SU-DHL-6 (cell line): ENCODE results near the gene SMPD3.

Experiments used
- H2AFZ ChIP-seq: fragments of 200-600 bp; sonication (generic); 2 replicates; pipeline ENCODE4 v1.6.1; 2014; ENCODE audit warnings: low read depth, mild to moderate bottlenecking, moderate library complexity, mixed read lengths, antibody characterized with exemption, low read length; ENCODE audit not compliant: severe bottlenecking
- H3F3A ChIP-seq: fragments of 200-600 bp; shearing (Covaris generic); 2 replicates; pipeline ENCODE4 v1.6.0; 2016; ENCODE audit warnings: antibody characterized with exemption, mild to moderate bottlenecking; ENCODE audit not compliant: insufficient read depth
- H3K27ac ChIP-seq: fragments of 200-600 bp; sonication (generic); 2 replicates; pipeline ENCODE4 v1.5.1; 2016; ENCODE audit warnings: low read depth, mild to moderate bottlenecking, low read length, moderate library complexity, mixed read lengths
- H3K27me3 ChIP-seq: fragments of 200-600 bp; sonication (generic), shearing (Covaris generic); 2 replicates; pipeline ENCODE4 v1.6.0; 2014; ENCODE audit warnings: mild to moderate bottlenecking, low read length
- H3K36me3 ChIP-seq: fragments of 200-600 bp; sonication (generic); 2 replicates; pipeline ENCODE4 v1.6.1; 2014; ENCODE audit warnings: mild to moderate bottlenecking, low read length, mixed read lengths
- H3K4me2 ChIP-seq: fragments of 300-600, 200-600 bp; shearing (Covaris generic), sonication (generic); 2 replicates; pipeline ENCODE4 v1.6.0; 2014; ENCODE audit warnings: low read length, low read depth, mild to moderate bottlenecking; ENCODE audit not compliant: poor library complexity, severe bottlenecking
- H3K4me3 ChIP-seq: fragments of 200-600 bp; sonication (generic); 2 replicates; pipeline ENCODE4 v1.5.1; 2014; ENCODE audit warnings: antibody characterized with exemption, low read length, mild to moderate bottlenecking, mixed read lengths; ENCODE audit not compliant: insufficient read depth, poor library complexity, severe bottlenecking
- H3K79me2 ChIP-seq: fragments of 200-600 bp; sonication (generic); 2 replicates; pipeline ENCODE4 v1.6.1; 2014; ENCODE audit warnings: mild to moderate bottlenecking, low read length, moderate library complexity; ENCODE audit not compliant: insufficient read depth
- H3K9ac ChIP-seq: fragments of 200-600 bp; sonication (generic); 2 replicates; pipeline ENCODE4 v1.7.0; 2014; ENCODE audit warnings: mild to moderate bottlenecking, low read length
- H3K9me2 ChIP-seq: fragments of 200-600 bp; sonication (generic); replicated peaks from 2 replicates; pipeline ENCODE4 v1.6.1; 2014; ENCODE audit warnings: low read length; ENCODE audit not compliant: insufficient read depth
- H3K9me3 ChIP-seq: fragments of 200-600 bp; sonication (generic); 2 replicates; pipeline ENCODE4 v1.6.1; 2014; ENCODE audit warnings: low read length, mixed read lengths; ENCODE audit not compliant: insufficient read depth
- H4K20me1 ChIP-seq: fragments of 200-600 bp; sonication (generic); 2 replicates; pipeline ENCODE4 v1.6.1; 2014; ENCODE audit warnings: low read depth, mild to moderate bottlenecking, antibody characterized with exemption, low read length, moderate library complexity, mixed read lengths
- EZH2phosphoT487 ChIP-seq: fragments of 200-600 bp; sonication (generic), shearing (Covaris generic); conservative IDR thresholded peaks from 2 replicates; pipeline ENCODE4 v1.6.1; 2018; ENCODE audit warnings: mild to moderate bottlenecking, antibody characterized with exemption, low read length, moderate library complexity, mixed read lengths
- TF ChIP-seq, protein P1 (sequence below): fragments of 200-600 bp; sonication (generic); IDR thresholded peaks from one replicate; pipeline ENCODE4 v1.5.1; 2017; ENCODE audit warnings: antibody characterized with exemption, mild to moderate bottlenecking, low read length, moderate library complexity; ENCODE audit not compliant: insufficient read depth, poor library complexity, severe bottlenecking

The SMPD3 gene

DNA sequence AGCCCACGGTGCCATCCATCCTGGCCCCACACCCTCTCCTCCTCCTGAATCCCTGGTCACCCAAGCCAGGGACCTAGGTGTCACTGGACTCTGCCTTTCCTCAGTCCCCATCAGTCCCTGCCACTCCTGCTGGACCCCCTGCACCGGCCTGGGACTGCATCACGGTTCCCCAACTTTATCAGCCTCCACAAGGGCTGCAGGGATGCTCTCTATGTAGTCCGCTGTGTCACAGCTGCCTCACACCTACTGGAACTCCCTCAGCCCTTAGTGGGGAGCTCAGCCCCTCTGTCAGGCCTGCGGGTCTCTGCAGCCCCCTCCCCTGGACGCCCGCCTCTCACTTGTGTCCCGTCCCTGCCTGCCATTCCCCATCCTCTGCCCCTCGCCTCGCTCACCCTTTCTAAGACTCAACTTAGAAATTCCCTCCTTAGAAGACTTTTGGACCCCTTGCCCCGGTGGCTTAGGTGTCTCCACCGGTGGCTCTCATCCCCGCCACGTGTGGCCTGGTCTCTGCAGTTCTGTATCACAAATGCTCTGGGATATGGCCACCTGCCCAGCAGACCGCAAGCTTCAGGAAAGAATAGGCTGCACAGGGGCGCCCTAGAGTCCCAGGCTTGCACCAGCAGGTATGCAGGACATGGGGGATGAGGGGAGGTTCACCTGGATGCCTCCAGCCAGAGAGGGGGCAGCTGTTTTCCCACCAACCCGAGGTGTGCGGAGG is 74.6 kb downstream of the SMPD3 start:
- H3K9me3 ChIP-seq: no peaks in the 10 kb centered on the region
- H3K9ac ChIP-seq: no peak overlapping the region
- H3K4me2 ChIP-seq: no peak overlapping the region
- H4K20me1 ChIP-seq: no peaks in the 10 kb centered on the region
- H3K36me3 ChIP-seq: no peaks in the 10 kb centered on the region
- H3F3A ChIP-seq: no peaks in the 10 kb centered on the region
- no peaks in the 10 kb centered on the region for H3K9me2 ChIP-seq
- no peak overlapping the region for H3K27ac ChIP-seq
- H3K79me2 ChIP-seq: no peaks in the 10 kb centered on the region
- TF ChIP-seq EZH2phosphoT487: no peak
- TF ChIP-seq, protein P1, sequence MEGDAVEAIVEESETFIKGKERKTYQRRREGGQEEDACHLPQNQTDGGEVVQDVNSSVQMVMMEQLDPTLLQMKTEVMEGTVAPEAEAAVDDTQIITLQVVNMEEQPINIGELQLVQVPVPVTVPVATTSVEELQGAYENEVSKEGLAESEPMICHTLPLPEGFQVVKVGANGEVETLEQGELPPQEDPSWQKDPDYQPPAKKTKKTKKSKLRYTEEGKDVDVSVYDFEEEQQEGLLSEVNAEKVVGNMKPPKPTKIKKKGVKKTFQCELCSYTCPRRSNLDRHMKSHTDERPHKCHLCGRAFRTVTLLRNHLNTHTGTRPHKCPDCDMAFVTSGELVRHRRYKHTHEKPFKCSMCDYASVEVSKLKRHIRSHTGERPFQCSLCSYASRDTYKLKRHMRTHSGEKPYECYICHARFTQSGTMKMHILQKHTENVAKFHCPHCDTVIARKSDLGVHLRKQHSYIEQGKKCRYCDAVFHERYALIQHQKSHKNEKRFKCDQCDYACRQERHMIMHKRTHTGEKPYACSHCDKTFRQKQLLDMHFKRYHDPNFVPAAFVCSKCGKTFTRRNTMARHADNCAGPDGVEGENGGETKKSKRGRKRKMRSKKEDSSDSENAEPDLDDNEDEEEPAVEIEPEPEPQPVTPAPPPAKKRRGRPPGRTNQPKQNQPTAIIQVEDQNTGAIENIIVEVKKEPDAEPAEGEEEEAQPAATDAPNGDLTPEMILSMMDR: no peak
- no peak overlapping the region for H2AFZ ChIP-seq
- H3K27me3 ChIP-seq: no peaks in the 10 kb centered on the region
- no peak overlapping the region for H3K4me3 ChIP-seq

DNA sequence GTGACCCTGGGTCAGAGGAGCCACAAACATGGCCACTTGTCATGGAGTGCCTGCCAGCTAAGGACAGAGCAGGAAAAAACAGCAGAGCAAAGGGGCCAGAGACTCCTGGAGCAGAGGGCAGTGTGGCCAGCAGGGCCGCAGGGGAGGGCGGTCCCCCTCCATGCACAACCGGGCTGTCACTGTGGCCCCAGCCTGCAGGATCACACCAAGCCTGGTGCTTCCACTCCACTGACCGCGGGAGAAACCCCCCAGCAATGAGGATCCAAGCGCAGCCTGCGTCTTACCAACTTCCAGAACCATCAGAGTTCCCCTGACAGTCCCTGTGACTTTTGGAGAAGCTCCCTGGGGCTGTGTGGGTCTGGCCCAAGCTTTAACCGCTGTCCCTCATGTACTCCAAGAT is 75.5 kb downstream of the SMPD3 start:
- no peak overlapping the region for H3K27ac ChIP-seq
- H3K9ac ChIP-seq: no peak overlapping the region
- no peaks in the 10 kb centered on the region for H3K9me2 ChIP-seq
- H2AFZ ChIP-seq: no peak overlapping the region
- no peak for TF ChIP-seq EZH2phosphoT487
- TF ChIP-seq, protein P1: no peak
- H3K36me3 ChIP-seq: no peaks in the 10 kb centered on the region
- H3K4me2 ChIP-seq: no peak overlapping the region
- H3K4me3 ChIP-seq: no peak overlapping the region
- no peaks in the 10 kb centered on the region for H3K9me3 ChIP-seq
- no peaks in the 10 kb centered on the region for H3F3A ChIP-seq
- H3K27me3 ChIP-seq: no peaks in the 10 kb centered on the region
- H4K20me1 ChIP-seq: no peaks in the 10 kb centered on the region
- no peaks in the 10 kb centered on the region for H3K79me2 ChIP-seq

DNA sequence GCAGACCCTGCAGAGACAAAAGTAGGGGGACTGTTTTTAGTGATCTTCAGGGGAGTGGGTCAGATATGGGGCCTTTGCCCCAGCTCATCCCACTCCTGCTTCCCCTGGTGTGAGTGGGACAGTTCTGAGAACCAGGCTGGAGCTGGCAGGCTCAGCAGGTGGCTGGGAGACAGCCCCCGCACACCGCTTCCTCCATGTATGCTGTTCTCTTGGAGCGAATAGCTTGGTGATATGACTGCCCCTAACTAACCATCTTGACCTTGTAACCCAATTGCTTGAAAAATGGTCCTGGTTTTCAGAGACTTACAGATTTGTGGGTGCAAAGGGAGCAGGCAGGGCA is 76.0 kb downstream of the SMPD3 start:
- no peaks in the 10 kb centered on the region for H3K27me3 ChIP-seq
- no peak overlapping the region for H3K4me3 ChIP-seq
- H3K4me2 ChIP-seq: no peak overlapping the region
- H3K79me2 ChIP-seq: no peaks in the 10 kb centered on the region
- H3K9ac ChIP-seq: no peak overlapping the region
- TF ChIP-seq, protein P1: no peak
- H3F3A ChIP-seq: no peaks in the 10 kb centered on the region
- no peaks in the 10 kb centered on the region for H3K9me3 ChIP-seq
- H2AFZ ChIP-seq: no peak overlapping the region
- H3K9me2 ChIP-seq: no peaks in the 10 kb centered on the region
- no peaks in the 10 kb centered on the region for H4K20me1 ChIP-seq
- no peak overlapping the region for H3K27ac ChIP-seq
- H3K36me3 ChIP-seq: no peaks in the 10 kb centered on the region
